GM12878 (cell line): ENCODE measurements around the gene RRAGD. TPM values are rescaled to one million over a fixed set of nuclear protein-coding genes. Genes with fewer than 3 reads are reported as not detected.
A peak's percentile ranks its signal among the peaks of the same experiment; 100 is the strongest.

Experiments
- ASH2L ChIP-seq: fragments of 300-600, 200-600 bp; sonication (generic); IDR thresholded peaks from 2 replicates; pipeline ENCODE4 v1.6.1; 2017; ENCODE audit warnings: low read depth, mild to moderate bottlenecking, borderline replicate concordance
- BHLHE40 ChIP-seq, 2 experiments: fragments of 450-650 bp in 1 of 2; IDR thresholded peaks; 2 replicates each; pipeline ENCODE4 v1.6.1; 2011 to 2017; ENCODE audit warnings: low read depth in 2 of 2, borderline replicate concordance in 1 of 2, improper control_type of control experiment in 1 of 2, low read length in 1 of 2, mild to moderate bottlenecking in 1 of 2
- BRCA1 ChIP-seq: IDR thresholded peaks from 2 replicates; pipeline ENCODE4 v1.6.1; 2011; ENCODE audit warnings: low read depth, low read length, improper control_type of control experiment
- CHD4 ChIP-seq: fragments of 200-600 bp; sonication (generic); IDR thresholded peaks from 2 replicates; pipeline ENCODE4 v1.6.1; 2016; ENCODE audit warnings: mild to moderate bottlenecking
- EED ChIP-seq: sonication (generic); IDR thresholded peaks from 2 replicates; pipeline ENCODE4 v1.6.1; 2016; ENCODE audit warnings: antibody characterized with exemption, low read depth
- EZH2 ChIP-seq: IDR thresholded peaks from 2 replicates; pipeline ENCODE4 v1.6.1; 2012; ENCODE audit warnings: low read depth, mild to moderate bottlenecking, control low read depth, inconsistent platforms, low read length, borderline replicate concordance; ENCODE audit not compliant: control insufficient read depth
- GATAD2B ChIP-seq: fragments of 450-650 bp; conservative IDR thresholded peaks from 2 replicates; pipeline ENCODE4 v1.6.1; 2017; ENCODE audit warnings: low read depth, mild to moderate bottlenecking, moderate library complexity
- HCFC1 ChIP-seq: fragments of 150-350 bp; IDR thresholded peaks from 2 replicates; pipeline ENCODE4 v1.6.1; 2014; ENCODE audit warnings: low read length
- HDAC6 ChIP-seq: fragments of 200-600 bp; sonication (generic); IDR thresholded peaks from one replicate; pipeline ENCODE4 v1.8.0; 2017; ENCODE audit warnings: antibody characterized with exemption; ENCODE audit not compliant: unreplicated experiment
- IKZF1 ChIP-seq: fragments of 450-650 bp; conservative IDR thresholded peaks from 2 replicates; pipeline ENCODE4 v1.6.1; 2017; ENCODE audit warnings: antibody characterized with exemption, mild to moderate bottlenecking
- MYB ChIP-seq: fragments of 150-350 bp; IDR thresholded peaks from 2 replicates; pipeline ENCODE4 v1.6.1; 2014; ENCODE audit warnings: mild to moderate bottlenecking, low read depth, low read length, borderline replicate concordance
- MYC ChIP-seq: IDR thresholded peaks from 2 replicates; pipeline ENCODE4 v1.6.1; 2011; ENCODE audit warnings: mild to moderate bottlenecking, low read length, moderate library complexity, inconsistent platforms; ENCODE audit not compliant: insufficient read depth, insufficient replicate concordance, insufficient read length, severe bottlenecking
- NFYB ChIP-seq: IDR thresholded peaks from 2 replicates; pipeline ENCODE4 v1.6.1; 2011; ENCODE audit warnings: low read depth, mild to moderate bottlenecking, low read length, improper control_type of control experiment, moderate library complexity; ENCODE audit not compliant: insufficient read depth
- RELA ChIP-seq: fragments of 450-650 bp; IDR thresholded peaks from 2 replicates; pipeline ENCODE4 v1.8.0; 2014; ENCODE audit warnings: borderline replicate concordance; ENCODE audit not compliant: partially characterized antibody
- SMAD5 ChIP-seq: IDR thresholded peaks from 2 replicates; pipeline ENCODE4 v1.6.1; 2016; ENCODE audit warnings: antibody characterized with exemption, low read depth
- SUPT20H ChIP-seq: IDR thresholded peaks from 2 replicates; pipeline ENCODE4 v1.6.1; 2011; ENCODE audit warnings: low read depth, mild to moderate bottlenecking, low read length, moderate library complexity, borderline replicate concordance; ENCODE audit not compliant: control insufficient read depth
- TCF3 ChIP-seq: IDR thresholded peaks from 2 replicates; pipeline ENCODE4 v1.6.1; 2012; ENCODE audit warnings: low read depth, mild to moderate bottlenecking, low read length, borderline replicate concordance; ENCODE audit not compliant: insufficient read depth
- YBX1 ChIP-seq: fragments of 450-650 bp; IDR thresholded peaks from 2 replicates; pipeline ENCODE4 v1.6.1; 2016; ENCODE audit warnings: antibody characterized with exemption
- ZZZ3 ChIP-seq: IDR thresholded peaks from 2 replicates; pipeline ENCODE4 v1.6.1; 2011; ENCODE audit warnings: low read depth; ENCODE audit not compliant: control insufficient read depth, insufficient read length
- polyA plus RNA-seq, 11 experiments: library from polyadenylated mRNA; depleted of rRNA in 4 of 11; unstranded in 6 of 11; stranded (reverse) in 5 of 11; fragments of >200 nt; fragmentation: Nextera tagmentation in 4 of 11; fragmentation: Illumina TruSeq in 1 of 11; extraction: Ambion mirVana in 4 of 11; extraction: Trizol in 1 of 11; gene quantifications; 1 replicate in 1 of 11; 2 replicates in 10 of 11; pipeline versions ENCODE4 v1.2.1 to v1.2.3, GENCODE V29; 2011 to 2016; ENCODE audit warnings: inconsistent platforms in 2 of 11, missing spikeins in 2 of 11, low read depth in 1 of 11
- total RNA-seq, 4 experiments: library from RNA; depleted of rRNA in 3 of 4; stranded (reverse); fragments of >200 nt in 3 of 4; fragmentation: Illumina TruSeq in 1 of 4; extraction: Trizol in 1 of 4; gene quantifications; 2 replicates each; pipeline versions ENCODE4 v1.2.1 to v1.2.3, GENCODE V29; 2013 to 2021
- TF ChIP-seq, protein P1 (sequence below): IDR thresholded peaks from 2 replicates; pipeline ENCODE4 v1.6.1; 2012; ENCODE audit warnings: low read depth, low read length, improper control_type of control experiment
- TF ChIP-seq, protein P2 (sequence below): fragments of 450-650 bp; IDR thresholded peaks from 2 replicates; pipeline ENCODE4 v1.6.1; 2018; ENCODE audit warnings: borderline replicate concordance, mild to moderate bottlenecking; ENCODE audit not compliant: partially characterized antibody
- TF ChIP-seq, protein P3 (sequence below): fragments of 450-650 bp; IDR thresholded peaks from 2 replicates; pipeline ENCODE4 v1.6.1; 2016; ENCODE audit warnings: mild to moderate bottlenecking, moderate library complexity, borderline replicate concordance

RRAGD gene
- total and polyA plus RNA-seq, 10 of the 15 experiments (the other 5 are each of a cell fraction or from before 2014, with no cell fraction given) = 4.6 to 17.4 (median 8.5) TPM

DNA sequence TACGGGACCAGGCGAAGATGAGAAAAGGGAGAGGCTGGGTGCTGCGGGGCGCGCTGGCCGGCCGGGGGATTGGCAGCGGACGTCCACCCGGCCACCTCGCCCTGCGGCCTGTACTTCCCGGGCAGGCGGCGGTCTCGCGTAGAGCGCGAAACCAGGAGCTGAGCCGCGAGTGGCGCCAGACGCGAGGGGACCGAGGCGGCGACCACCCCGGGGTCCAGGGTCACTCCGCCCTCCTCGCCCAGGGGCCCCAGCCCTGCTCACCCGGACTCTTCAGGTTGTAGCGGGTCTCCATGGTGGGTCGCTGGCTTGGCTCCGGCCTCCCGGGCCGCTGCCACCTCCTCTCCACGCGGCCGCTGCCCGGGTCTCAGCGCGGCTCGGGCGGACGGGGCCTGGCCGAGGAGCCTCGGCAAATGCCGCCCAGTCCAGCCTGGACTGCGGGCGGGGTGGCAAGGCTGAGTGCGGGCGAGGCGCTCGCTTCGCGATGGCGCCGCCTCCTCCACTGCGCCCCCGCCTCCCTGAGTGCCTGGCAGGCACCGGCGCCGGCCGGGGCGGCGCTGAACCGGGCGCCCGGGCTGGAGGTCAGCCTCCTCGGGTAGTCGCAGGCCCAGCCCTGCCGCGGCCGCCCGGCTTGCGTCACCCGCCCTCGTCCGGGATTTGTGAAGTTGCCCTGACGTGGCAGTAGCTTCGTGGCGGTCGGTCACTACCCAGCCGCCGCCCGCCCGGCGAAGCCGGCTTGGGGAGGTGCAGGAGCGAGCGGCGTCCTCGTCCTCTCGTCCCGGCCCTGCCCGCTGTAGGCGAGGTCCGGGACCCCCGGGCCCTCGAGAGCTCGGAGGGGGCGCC lies 59.6 kb downstream of the RRAGD start, which contains the start of gene UBE2J1 (continued):
- TF ChIP-seq, protein P1, sequence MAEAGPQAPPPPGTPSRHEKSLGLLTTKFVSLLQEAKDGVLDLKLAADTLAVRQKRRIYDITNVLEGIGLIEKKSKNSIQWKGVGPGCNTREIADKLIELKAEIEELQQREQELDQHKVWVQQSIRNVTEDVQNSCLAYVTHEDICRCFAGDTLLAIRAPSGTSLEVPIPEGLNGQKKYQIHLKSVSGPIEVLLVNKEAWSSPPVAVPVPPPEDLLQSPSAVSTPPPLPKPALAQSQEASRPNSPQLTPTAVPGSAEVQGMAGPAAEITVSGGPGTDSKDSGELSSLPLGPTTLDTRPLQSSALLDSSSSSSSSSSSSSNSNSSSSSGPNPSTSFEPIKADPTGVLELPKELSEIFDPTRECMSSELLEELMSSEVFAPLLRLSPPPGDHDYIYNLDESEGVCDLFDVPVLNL = no peak
- no peak for TF ChIP-seq SUPT20H
- TF ChIP-seq IKZF1 = peak; percentile 86
- TF ChIP-seq SMAD5 = peak; percentile 26; the same call in 1 of the 2 replicates
- TF ChIP-seq BRCA1 = no peak
- no peak for TF ChIP-seq MYC
- TF ChIP-seq, protein P2, sequence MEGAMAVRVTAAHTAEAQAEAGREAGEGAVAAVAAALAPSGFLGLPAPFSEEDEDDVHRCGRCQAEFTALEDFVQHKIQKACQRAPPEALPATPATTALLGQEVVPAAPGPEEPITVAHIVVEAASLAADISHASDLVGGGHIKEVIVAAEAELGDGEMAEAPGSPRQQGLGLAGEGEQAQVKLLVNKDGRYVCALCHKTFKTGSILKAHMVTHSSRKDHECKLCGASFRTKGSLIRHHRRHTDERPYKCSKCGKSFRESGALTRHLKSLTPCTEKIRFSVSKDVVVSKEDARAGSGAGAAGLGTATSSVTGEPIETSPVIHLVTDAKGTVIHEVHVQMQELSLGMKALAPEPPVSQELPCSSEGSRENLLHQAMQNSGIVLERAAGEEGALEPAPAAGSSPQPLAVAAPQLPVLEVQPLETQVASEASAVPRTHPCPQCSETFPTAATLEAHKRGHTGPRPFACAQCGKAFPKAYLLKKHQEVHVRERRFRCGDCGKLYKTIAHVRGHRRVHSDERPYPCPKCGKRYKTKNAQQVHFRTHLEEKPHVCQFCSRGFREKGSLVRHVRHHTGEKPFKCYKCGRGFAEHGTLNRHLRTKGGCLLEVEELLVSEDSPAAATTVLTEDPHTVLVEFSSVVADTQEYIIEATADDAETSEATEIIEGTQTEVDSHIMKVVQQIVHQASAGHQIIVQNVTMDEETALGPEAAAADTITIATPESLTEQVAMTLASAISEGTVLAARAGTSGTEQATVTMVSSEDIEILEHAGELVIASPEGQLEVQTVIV = no peak
- TF ChIP-seq, protein P3, sequence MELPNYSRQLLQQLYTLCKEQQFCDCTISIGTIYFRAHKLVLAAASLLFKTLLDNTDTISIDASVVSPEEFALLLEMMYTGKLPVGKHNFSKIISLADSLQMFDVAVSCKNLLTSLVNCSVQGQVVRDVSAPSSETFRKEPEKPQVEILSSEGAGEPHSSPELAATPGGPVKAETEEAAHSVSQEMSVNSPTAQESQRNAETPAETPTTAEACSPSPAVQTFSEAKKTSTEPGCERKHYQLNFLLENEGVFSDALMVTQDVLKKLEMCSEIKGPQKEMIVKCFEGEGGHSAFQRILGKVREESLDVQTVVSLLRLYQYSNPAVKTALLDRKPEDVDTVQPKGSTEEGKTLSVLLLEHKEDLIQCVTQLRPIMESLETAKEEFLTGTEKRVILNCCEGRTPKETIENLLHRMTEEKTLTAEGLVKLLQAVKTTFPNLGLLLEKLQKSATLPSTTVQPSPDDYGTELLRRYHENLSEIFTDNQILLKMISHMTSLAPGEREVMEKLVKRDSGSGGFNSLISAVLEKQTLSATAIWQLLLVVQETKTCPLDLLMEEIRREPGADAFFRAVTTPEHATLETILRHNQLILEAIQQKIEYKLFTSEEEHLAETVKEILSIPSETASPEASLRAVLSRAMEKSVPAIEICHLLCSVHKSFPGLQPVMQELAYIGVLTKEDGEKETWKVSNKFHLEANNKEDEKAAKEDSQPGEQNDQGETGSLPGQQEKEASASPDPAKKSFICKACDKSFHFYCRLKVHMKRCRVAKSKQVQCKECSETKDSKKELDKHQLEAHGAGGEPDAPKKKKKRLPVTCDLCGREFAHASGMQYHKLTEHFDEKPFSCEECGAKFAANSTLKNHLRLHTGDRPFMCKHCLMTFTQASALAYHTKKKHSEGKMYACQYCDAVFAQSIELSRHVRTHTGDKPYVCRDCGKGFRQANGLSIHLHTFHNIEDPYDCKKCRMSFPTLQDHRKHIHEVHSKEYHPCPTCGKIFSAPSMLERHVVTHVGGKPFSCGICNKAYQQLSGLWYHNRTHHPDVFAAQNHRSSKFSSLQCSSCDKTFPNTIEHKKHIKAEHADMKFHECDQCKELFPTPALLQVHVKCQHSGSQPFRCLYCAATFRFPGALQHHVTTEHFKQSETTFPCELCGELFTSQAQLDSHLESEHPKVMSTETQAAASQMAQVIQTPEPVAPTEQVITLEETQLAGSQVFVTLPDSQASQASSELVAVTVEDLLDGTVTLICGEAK = no peak
- no peak for TF ChIP-seq EZH2
- TF ChIP-seq ASH2L = no peak
- no peak for TF ChIP-seq TCF3
- no peak for TF ChIP-seq YBX1
- no peak for TF ChIP-seq MYB
- TF ChIP-seq GATAD2B = peak; percentile 98
- TF ChIP-seq NFYB = no peak
- no peak for TF ChIP-seq ZZZ3
- peak in 1 of 2 experiments; percentile 79; a peak in 2 of 4 replicates for TF ChIP-seq BHLHE40 (IDR thresholded peaks at IDR 0.05; ENCODE audit: borderline replicate concordance in 1 of 2, low read depth in 2 of 2, low read length in 1 of 2)
- no peak for TF ChIP-seq HCFC1
- no peak for TF ChIP-seq RELA
- TF ChIP-seq CHD4 = no peak
- TF ChIP-seq HDAC6 = peak; percentile 69
- TF ChIP-seq EED = no peak
